Activated CD4-positive, CD25-positive, alpha-beta regulatory T cell (primary cell): ENCODE measurements around the gene CEP192.
"Not testable (repeated sequence)": the region's sequence is repeated elsewhere in the genome, so short reads cannot be mapped to it uniquely, and the experiment has no call there.

ENCODE experiments used
- DNase-seq, 4 experiments: peaks; one replicate each; lab custom pipeline; 2025; lab: John Stamatoyannopoulos, UW

The CEP192 gene

DNA sequence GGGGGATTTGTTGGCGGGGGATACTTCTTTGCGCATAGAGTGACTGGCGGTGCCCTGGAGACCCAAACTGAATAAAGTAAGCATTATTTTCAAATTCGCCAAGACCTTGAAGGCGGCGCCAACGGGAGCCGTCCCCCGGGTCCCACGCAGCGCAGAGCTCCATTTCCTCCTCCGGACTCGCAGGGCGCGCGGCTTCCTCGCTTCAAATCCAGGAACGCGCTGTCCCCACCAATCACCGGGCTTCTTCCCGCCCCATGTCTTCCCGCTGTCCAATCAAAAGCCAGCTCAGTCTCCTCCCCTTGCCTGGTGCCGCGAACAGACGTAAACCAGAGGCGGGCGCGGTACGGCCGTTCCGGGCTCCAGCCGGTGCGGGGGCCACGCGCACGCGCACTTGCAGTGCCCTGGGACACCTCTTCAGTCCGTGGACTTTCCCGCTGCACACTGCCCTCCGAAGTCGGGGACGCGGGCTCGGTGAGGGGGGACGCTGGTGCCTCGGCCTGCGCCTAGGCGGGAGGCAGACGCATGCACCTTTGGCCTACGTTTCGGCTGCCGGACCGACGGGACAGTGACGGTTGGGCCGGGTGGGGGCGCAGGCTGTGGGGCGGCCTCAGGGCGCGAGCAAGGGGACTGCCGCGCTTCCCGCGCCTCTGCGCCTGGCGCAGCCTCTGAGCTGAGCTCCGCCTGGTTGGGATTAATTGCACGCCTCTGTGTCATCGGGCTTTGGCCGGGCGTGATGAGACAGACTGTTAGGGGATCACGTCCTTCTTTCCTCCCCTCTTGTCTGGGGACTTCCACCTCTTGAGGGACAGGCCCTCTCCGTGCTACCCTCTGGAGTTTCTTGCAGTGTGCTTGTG lies at the start of gene CEP192:
CEP192 (plus strand) TSS at position 396 of the 854 bp plus-strand sequence. CDS start 8,063 bp downstream, outside the sequence.
- DNase-seq, result peak; percentile 90 to 94 (median 92)

DNA sequence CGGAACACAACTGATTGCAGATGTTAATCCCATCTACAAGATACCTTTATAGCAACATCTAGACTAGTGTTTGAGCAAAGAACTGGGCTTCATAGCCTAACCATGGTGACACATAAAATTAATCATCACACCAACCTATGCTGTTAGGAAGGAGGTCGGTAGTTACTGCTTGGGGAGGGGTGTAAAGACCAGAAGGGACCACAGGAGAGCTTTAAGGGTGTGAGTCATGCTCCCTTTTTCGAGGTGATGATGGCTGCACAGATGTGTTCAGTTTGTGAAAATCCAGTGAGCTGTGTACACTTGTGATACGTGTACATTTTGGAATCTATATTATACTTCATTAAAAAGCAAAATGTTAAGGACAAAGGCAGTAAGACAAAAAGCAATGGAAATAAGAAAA lies 47.9 kb upstream of the CEP192 start:
- DNase-seq, result no peak

- no peak for DNase-seq
These were observed 46.5 kb upstream of the CEP192 start for GRCh38 chr18:12944709-12945108.

DNA sequence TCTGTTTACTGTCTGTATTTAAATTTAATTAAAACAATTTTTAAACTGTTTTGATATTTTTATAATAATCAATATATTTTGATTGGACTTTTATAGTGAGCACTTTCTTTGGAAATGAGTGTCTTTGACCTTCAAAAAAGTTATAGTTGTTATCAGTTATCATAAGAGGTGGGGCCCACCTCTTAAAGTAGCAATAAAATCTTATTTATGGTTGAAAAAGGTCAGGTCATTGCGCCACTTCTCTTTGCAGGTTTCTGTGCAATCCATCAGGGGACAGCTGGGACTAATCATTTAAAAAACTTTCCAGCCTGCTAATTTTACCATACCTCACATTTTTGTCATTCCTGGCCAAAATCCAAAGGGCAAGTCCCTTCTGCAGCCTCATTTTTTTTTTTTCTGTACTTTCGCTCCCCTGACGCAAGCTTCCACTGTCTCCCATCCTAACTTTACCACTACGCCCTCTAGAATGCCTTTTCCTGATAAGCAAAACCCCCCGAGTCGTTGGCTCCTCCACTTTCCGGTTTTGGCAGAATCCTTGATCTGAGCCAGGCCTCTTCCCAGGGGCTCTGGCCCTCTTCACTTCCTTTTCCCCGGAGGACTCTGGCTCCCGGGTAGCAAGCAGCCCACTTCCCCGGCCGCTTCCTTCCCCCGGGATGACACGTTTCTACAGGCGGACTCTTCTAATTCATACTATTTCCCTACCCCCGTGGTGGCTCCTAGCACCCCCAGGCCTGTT lies 44.4 kb upstream of the CEP192 start:
- DNase-seq, result no peak

GRCh38 chr18:12947285-12948049 lies 43.7 kb upstream of the CEP192 start, which contains the start of gene SEH1L:
TSS of gene SEH1L (plus strand) at chr18:12948011. CDS start at chr18:12948122, 111 bp downstream.
- peak; percentile 99 for DNase-seq

- DNase-seq, result peak; percentile 93 to 98 (median 98)
These were observed 42.9 kb upstream of the CEP192 start for GRCh38 chr18:12948050-12948804.

DNA sequence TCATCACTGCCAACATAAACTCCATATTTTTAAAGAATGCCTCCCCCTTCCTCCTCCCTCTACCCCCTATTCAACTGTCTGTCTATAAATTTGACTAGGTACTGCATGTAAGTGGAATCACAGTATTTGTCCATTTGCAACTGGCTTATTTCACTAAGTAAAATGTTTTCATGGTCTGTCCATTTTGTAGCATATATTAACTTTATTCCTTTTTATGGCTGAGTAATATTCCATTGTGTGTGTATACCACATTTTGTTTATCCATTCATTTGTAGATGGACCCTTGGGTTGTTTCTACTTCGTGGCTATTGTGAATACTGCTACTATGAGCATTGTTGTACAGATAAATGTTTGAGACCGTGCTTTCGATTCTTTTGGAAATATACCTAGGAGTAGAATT lies 32.7 kb upstream of the CEP192 start:
- no peak for DNase-seq

- no peak for DNase-seq
These were observed 30.8 kb upstream of the CEP192 start for GRCh38 chr18:12960395-12960794.

- DNase-seq, result no peak
These were observed 30.2 kb upstream of the CEP192 start for GRCh38 chr18:12960853-12961397.

- DNase-seq, result no peak
These were observed 28.1 kb upstream of the CEP192 start for GRCh38 chr18:12963069-12963468.

GRCh38 chr18:12968115-12968514 lies 23.0 kb upstream of the CEP192 start:
- DNase-seq, result no peak

DNA sequence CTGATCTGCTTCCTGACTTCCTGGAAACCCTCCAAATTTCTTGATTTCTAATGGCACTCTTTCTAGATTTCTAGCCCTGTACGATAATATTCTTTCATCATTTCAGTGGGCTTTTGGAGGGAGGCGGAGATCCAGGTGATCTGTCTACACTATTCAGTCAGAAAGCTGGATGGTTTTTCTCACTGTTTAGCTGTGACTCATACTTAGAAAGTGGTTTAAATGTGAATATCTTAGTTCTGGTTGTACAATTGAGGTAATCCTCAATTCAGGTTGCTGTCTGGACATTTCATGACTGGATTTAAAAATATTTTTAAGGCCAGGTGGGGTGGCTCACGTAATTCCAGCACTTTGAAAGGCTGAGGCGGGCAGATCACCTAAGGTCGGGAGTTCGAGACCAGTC lies 22.5 kb upstream of the CEP192 start:
- DNase-seq, result no peak

GRCh38 chr18:12973562-12974213 lies 17.5 kb upstream of the CEP192 start:
- no peak for DNase-seq

- DNase-seq, result no peak
These were observed 15.7 kb upstream of the CEP192 start for GRCh38 chr18:12975488-12975887.

DNA sequence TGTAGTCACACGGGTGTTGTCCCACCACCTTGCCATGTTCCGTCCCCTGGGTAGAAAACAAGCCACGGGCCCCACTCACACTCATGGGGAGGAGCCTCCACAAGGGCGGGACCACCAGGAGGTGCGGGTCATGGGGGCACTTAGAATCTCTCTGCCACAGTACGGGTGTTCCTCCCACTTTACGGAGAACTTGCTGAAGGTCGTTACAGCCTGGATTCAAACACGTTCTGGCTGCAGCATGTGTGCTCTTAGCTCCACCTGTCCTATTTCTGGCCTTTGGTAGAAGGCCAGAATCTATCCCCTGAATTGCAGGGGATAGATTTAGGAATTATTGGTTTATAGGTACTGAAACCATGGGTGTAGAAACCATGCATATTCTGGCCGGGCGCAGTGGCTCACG lies 14.9 kb upstream of the CEP192 start:
- DNase-seq, result no peak

DNA sequence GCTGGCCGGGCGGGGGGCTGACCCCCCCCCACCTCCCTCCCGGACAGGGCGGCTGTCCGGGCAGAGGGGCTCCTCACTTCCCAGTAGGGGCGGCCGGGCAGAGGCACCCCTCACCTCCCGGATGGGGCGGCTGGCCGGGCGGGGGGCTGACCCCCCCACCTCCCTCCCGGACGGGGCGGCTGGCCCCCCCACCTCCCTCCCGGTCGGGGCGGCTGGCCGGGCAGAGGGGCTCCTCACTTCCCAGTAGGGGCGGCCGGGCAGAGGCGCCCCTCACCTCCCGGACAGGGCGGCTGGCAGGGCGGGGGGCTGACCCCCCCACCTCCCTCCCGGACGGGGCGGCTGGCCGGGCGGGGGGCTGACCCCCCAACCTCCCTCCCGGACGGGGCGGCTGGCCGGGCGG lies 11.1 kb upstream of the CEP192 start:
- DNase-seq, result not testable (repeated sequence)

GRCh38 chr18:12989397-12990122 lies 1.6 kb upstream of the CEP192 start:
- DNase-seq, result no peak

GRCh38 chr18:12990123-12990475 lies 1.1 kb upstream of the CEP192 start:
- DNase-seq, result no peak

DNA sequence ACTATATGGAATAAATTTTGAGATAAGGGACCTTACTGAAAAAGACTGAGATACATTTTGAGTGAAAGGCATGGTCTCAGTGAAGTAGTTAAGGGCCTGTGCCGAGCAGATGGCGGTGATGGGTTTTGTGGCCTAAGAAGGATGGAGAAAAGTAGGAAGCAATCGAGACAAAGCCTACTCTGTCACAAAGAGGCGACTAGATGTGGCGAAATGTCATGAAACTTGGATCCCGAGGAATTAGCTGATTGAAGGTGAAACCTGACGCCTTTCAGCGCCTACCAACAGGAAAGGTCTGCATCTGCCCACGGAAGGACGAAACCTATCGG lies 558 bp upstream of the CEP192 start:
- DNase-seq, result no peak

- no peak for DNase-seq
These were observed 638 bp downstream of the CEP192 start for GRCh38 chr18:12991821-12992179.
